ENCODE measurements around the gene MGAT4C. TPM values are rescaled to one million over a fixed set of nuclear protein-coding genes. Genes with fewer than 3 reads are reported as not detected.

Gene MGAT4C
- total and polyA plus RNA-seq, 2 experiments from 2014 or later: 2.9 to 4.8 TPM

- Histone ChIP-seq H3K9me2 (replicated peaks; ENCODE audit: insufficient read depth) (no peaks in the 10 kb centered on the region), H3K27me3 (no peaks in the 10 kb centered on the region), H3K36me3 (replicated peaks; ENCODE audit: insufficient read depth, low read depth) (no peaks in the 10 kb centered on the region), H3K79me2 (no peaks in the 10 kb centered on the region), H3K4me1 (ENCODE audit: insufficient read depth) (no peaks in the 10 kb centered on the region), H3K9me3 (ENCODE audit: low read depth) (no peaks in the 10 kb centered on the region), H3K4me2 (no peak overlapping the region), H2AFZ (no peak overlapping the region), H3K27ac (no peak overlapping the region), H4K20me1 (ENCODE audit: insufficient read depth, poor library complexity, severe bottlenecking) (no peaks in the 10 kb centered on the region), H3K4me3 (no peak overlapping the region)
- TF ChIP-seq CTCF (IDR thresholded peaks at IDR 0.05; ENCODE audit: poor library complexity) (no peak), EZH2 (IDR thresholded peaks at IDR 0.05; ENCODE audit: borderline replicate concordance) (no peak), EZH2phosphoT487 (IDR thresholded peaks at IDR 0.05; ENCODE audit: low read depth, severe bottlenecking, unreplicated experiment) (no peak)
- no peak for DNase-seq (ENCODE audit: low spot score)
- 88% methylated on average over 3 of the region's 3 CpGs for WGBS (ENCODE audit: low lambda C conversion rate, missing lambda C conversion rate)
Measured at GRCh38 chr12:86290615-86291014, 34.4 kb upstream of the MGAT4C start.

- H3K9me2 ChIP-seq (replicated peaks; ENCODE audit: insufficient read depth): no peaks in the 10 kb centered on the region
- no peak overlapping the region for H3K4me3 ChIP-seq
- H3K4me1 ChIP-seq (ENCODE audit: insufficient read depth): no peaks in the 10 kb centered on the region
- no peaks in the 10 kb centered on the region for H3K36me3 ChIP-seq (replicated peaks; ENCODE audit: insufficient read depth, low read depth)
- H2AFZ ChIP-seq: no peak overlapping the region
- no peak for DNase-seq (ENCODE audit: low spot score)
- TF ChIP-seq EZH2phosphoT487 (IDR thresholded peaks at IDR 0.05; ENCODE audit: low read depth, severe bottlenecking, unreplicated experiment): no peak
- TF ChIP-seq EZH2 (IDR thresholded peaks at IDR 0.05; ENCODE audit: borderline replicate concordance): no peak
- no peak for TF ChIP-seq CTCF (IDR thresholded peaks at IDR 0.05; ENCODE audit: poor library complexity)
- H3K79me2 ChIP-seq: no peaks in the 10 kb centered on the region
- no peaks in the 10 kb centered on the region for H3K9me3 ChIP-seq (ENCODE audit: low read depth)
- no peaks in the 10 kb centered on the region for H4K20me1 ChIP-seq (ENCODE audit: insufficient read depth, poor library complexity, severe bottlenecking)
- WGBS (ENCODE audit: low lambda C conversion rate, missing lambda C conversion rate): 74% methylated on average over 2 of the region's 2 CpGs
- H3K4me2 ChIP-seq: no peak overlapping the region
- no peaks in the 10 kb centered on the region for H3K27me3 ChIP-seq
- no peak overlapping the region for H3K27ac ChIP-seq
Measured at GRCh38 chr12:86286119-86286518, 29.9 kb upstream of the MGAT4C start.

GRCh38 chr12:86283620-86284019, 27.4 kb upstream of the MGAT4C start:
- TF ChIP-seq EZH2phosphoT487 (IDR thresholded peaks at IDR 0.05; ENCODE audit: low read depth, severe bottlenecking, unreplicated experiment) (no peak), CTCF (IDR thresholded peaks at IDR 0.05; ENCODE audit: poor library complexity) (no peak), EZH2 (IDR thresholded peaks at IDR 0.05; ENCODE audit: borderline replicate concordance) (no peak)
- no peak for DNase-seq (ENCODE audit: low spot score)
- H3K4me1 ChIP-seq (ENCODE audit: insufficient read depth): no peaks in the 10 kb centered on the region
- H3K9me2 ChIP-seq (replicated peaks; ENCODE audit: insufficient read depth): no peaks in the 10 kb centered on the region
- H3K36me3 ChIP-seq (replicated peaks; ENCODE audit: insufficient read depth, low read depth): no peaks in the 10 kb centered on the region
- no peaks in the 10 kb centered on the region for H3K79me2 ChIP-seq
- no peaks in the 10 kb centered on the region for H3K27me3 ChIP-seq
- H2AFZ ChIP-seq: no peak overlapping the region
- no peaks in the 10 kb centered on the region for H3K9me3 ChIP-seq (ENCODE audit: low read depth)
- no peaks in the 10 kb centered on the region for H4K20me1 ChIP-seq (ENCODE audit: insufficient read depth, poor library complexity, severe bottlenecking)
- WGBS (ENCODE audit: low lambda C conversion rate, missing lambda C conversion rate): 44% methylated on average over 2 of the region's 2 CpGs
- no peak overlapping the region for H3K4me3 ChIP-seq
- no peak overlapping the region for H3K27ac ChIP-seq
- no peak overlapping the region for H3K4me2 ChIP-seq

- H3K9me3 ChIP-seq (ENCODE audit: low read depth): no peaks in the 10 kb centered on the region
- WGBS (ENCODE audit: low lambda C conversion rate, missing lambda C conversion rate): 76% methylated on average over 5 of the region's 5 CpGs
- no peaks in the 10 kb centered on the region for H3K4me1 ChIP-seq (ENCODE audit: insufficient read depth)
- no peak for TF ChIP-seq EZH2 (IDR thresholded peaks at IDR 0.05; ENCODE audit: borderline replicate concordance)
- no peak for TF ChIP-seq CTCF (IDR thresholded peaks at IDR 0.05; ENCODE audit: poor library complexity)
- no peak for TF ChIP-seq EZH2phosphoT487 (IDR thresholded peaks at IDR 0.05; ENCODE audit: low read depth, severe bottlenecking, unreplicated experiment)
- no peak overlapping the region for H3K4me2 ChIP-seq
- H3K27ac ChIP-seq: no peak overlapping the region
- no peaks in the 10 kb centered on the region for H4K20me1 ChIP-seq (ENCODE audit: insufficient read depth, poor library complexity, severe bottlenecking)
- no peaks in the 10 kb centered on the region for H3K9me2 ChIP-seq (replicated peaks; ENCODE audit: insufficient read depth)
- H3K27me3 ChIP-seq: no peaks in the 10 kb centered on the region
- no peak overlapping the region for H3K4me3 ChIP-seq
- no peak for DNase-seq (ENCODE audit: low spot score)
- H3K36me3 ChIP-seq (replicated peaks; ENCODE audit: insufficient read depth, low read depth): no peaks in the 10 kb centered on the region
- no peak overlapping the region for H2AFZ ChIP-seq
- H3K79me2 ChIP-seq: no peaks in the 10 kb centered on the region
Measured at GRCh38 chr12:86275356-86275755, 19.2 kb upstream of the MGAT4C start.

Data from hepatocyte (in vitro differentiated cells).